SK-N-MC (cell line): ENCODE data around the gene C12orf50.

ENCODE experiments used
- EZH2 ChIP-seq: fragments of 200-600 bp; sonication (generic); IDR thresholded peaks from one replicate; pipeline ENCODE4 v1.6.1; 2017; ENCODE audit warnings: antibody characterized with exemption
- POLR2AphosphoS5 ChIP-seq: IDR thresholded peaks from 2 replicates; pipeline ENCODE4 v1.6.1; 2012; ENCODE audit warnings: mild to moderate bottlenecking, low read depth, low read length, borderline replicate concordance

- TF ChIP-seq POLR2AphosphoS5: no peak
- TF ChIP-seq EZH2: no peak
Measured at GRCh38 chr12:88036353-88036965, 7.3 kb upstream of the C12orf50 start.
